Uterus (tissue), 4 donors: ENCODE measurements around the gene UGT1A1. TPM values are rescaled to one million over a fixed set of nuclear protein-coding genes. Genes with fewer than 3 reads are reported as not detected.

Experiments
- DNase-seq, 2 donors: peaks; one replicate each; pipeline ENCODE4 v3.0.0-alpha.2; 2019 to 2020
- H3K27ac ChIP-seq, 2 donors: fragments of 200-600 bp; sonication (generic); 1 replicate in 1 of 2; 2 replicates in 1 of 2; pipeline ENCODE4 v1.5.1; 2016 to 2018
- H3K27me3 ChIP-seq, 2 donors: fragments of 200-600 bp; sonication (generic); one replicate each; pipeline ENCODE4 v1.5.1; 2018 to 2019; ENCODE audit warnings: control low read depth in 1 of 2
- H3K36me3 ChIP-seq, 2 donors: fragments of 200-600 bp; sonication (generic); one replicate each; pipeline ENCODE4 v1.5.1; 2019; ENCODE audit warnings: control low read depth in 1 of 2
- H3K4me1 ChIP-seq, 2 donors: fragments of 200-600 bp; sonication (generic); one replicate each; pipeline ENCODE4 v1.5.1; 2018 to 2019; ENCODE audit warnings: control low read depth in 1 of 2
- H3K4me3 ChIP-seq, 2 donors: fragments of 200-600 bp; sonication (generic); 1 replicate in 1 of 2; 2 replicates in 1 of 2; pipeline ENCODE4 v1.5.1; 2018 to 2019; ENCODE audit warnings: mild to moderate bottlenecking in 1 of 2
- H3K9me3 ChIP-seq, 2 donors: fragments of 200-600 bp; sonication (generic); one replicate each; pipeline ENCODE4 v1.5.1; 2019; ENCODE audit warnings: control low read depth in 1 of 2
- CTCF ChIP-seq, 4 experiments: fragments of 200-600 bp in 2 of 4; fragments of 450-650 bp in 2 of 4; sonication (generic) in 2 of 4; IDR thresholded peaks; one replicate each; pipeline ENCODE4 v1.5.1; 2016 to 2019; ENCODE audit warnings: antibody characterized with exemption in 4 of 4, mild to moderate bottlenecking in 2 of 4, moderate library complexity in 1 of 4
- POLR2A ChIP-seq, 2 donors: fragments of 450-650 bp; IDR thresholded peaks; one replicate each; pipeline ENCODE4 v1.6.1; 2016; ENCODE audit warnings: antibody characterized with exemption in 2 of 2, mild to moderate bottlenecking in 1 of 2, moderate library complexity in 1 of 2
- intact Hi-C: fragments of 100-400 bp; cut with DNase I; formaldehyde crosslinking; loops from one replicate; pipeline ENCODE4 v1.15.1; 2023; ENCODE audit warnings: low total_unique reads
- total RNA-seq, 4 donors: library from RNA; depleted of rRNA in 3 of 4; stranded (reverse); fragments of >200 nt in 3 of 4; gene quantifications; one replicate each; pipeline versions ENCODE4 v1.1.0 to v1.2.4, GENCODE V29; 2014 to 2023
- donor health status: DM: yes; HTN: yes; CAD: no.

Gene UGT1A1
- total RNA-seq, 4 donors from 2014 or later = not detected

GRCh38 chr2:233793465-233794127 lies 33.5 kb downstream of the UGT1A1 start:
- DNase-seq = no peak
- Histone ChIP-seq H3K4me1 (no peaks in the 10 kb centered on the region), H3K9me3 (no peaks in the 10 kb centered on the region), H3K27me3 (no peaks in the 10 kb centered on the region), H3K27ac (no peak overlapping the region), H3K4me3 (no peak overlapping the region), H3K36me3 (no peaks in the 10 kb centered on the region)
- TF ChIP-seq POLR2A (IDR thresholded peaks at IDR 0.05) (no peak), CTCF (IDR thresholded peaks at IDR 0.05) (no peak)
- intact Hi-C loops = no loop called here

GRCh38 chr2:233794128-233794658 lies 34.1 kb downstream of the UGT1A1 start:
- no peaks in the 10 kb centered on the region for H3K36me3 ChIP-seq
- H3K4me1 ChIP-seq = no peaks in the 10 kb centered on the region
- intact Hi-C loops = no loop called here
- no peak for DNase-seq
- H3K27ac ChIP-seq = no peak overlapping the region
- no peaks in the 10 kb centered on the region for H3K9me3 ChIP-seq
- no peak overlapping the region for H3K4me3 ChIP-seq
- no peak for TF ChIP-seq POLR2A (IDR thresholded peaks at IDR 0.05)
- no peak for TF ChIP-seq CTCF (IDR thresholded peaks at IDR 0.05)
- no peaks in the 10 kb centered on the region for H3K27me3 ChIP-seq

- H3K4me1 ChIP-seq = no peaks in the 10 kb centered on the region
- H3K9me3 ChIP-seq = no peaks in the 10 kb centered on the region
- no peak for TF ChIP-seq CTCF (IDR thresholded peaks at IDR 0.05)
- TF ChIP-seq POLR2A (IDR thresholded peaks at IDR 0.05) = no peak
- no peak overlapping the region for H3K27ac ChIP-seq
- intact Hi-C loops = no loop called here
- H3K36me3 ChIP-seq = no peaks in the 10 kb centered on the region
- DNase-seq = no peak
- no peak overlapping the region for H3K4me3 ChIP-seq
- no peaks in the 10 kb centered on the region for H3K27me3 ChIP-seq
Measured at GRCh38 chr2:233795735-233796171, 35.7 kb downstream of the UGT1A1 start.

- intact Hi-C loops = no loop called here
- Histone ChIP-seq H3K27me3 (no peaks in the 10 kb centered on the region), H3K4me1 (no peaks in the 10 kb centered on the region), H3K4me3 (no peak overlapping the region), H3K36me3 (no peaks in the 10 kb centered on the region), H3K27ac (no peak overlapping the region), H3K9me3 (no peaks in the 10 kb centered on the region)
- no peak for DNase-seq
- no peak for TF ChIP-seq POLR2A (IDR thresholded peaks at IDR 0.05)
- no peak for TF ChIP-seq CTCF (IDR thresholded peaks at IDR 0.05)
Measured at GRCh38 chr2:233796254-233796653, 36.2 kb downstream of the UGT1A1 start.

- Histone ChIP-seq H3K4me1 (no peaks in the 10 kb centered on the region), H3K36me3 (no peaks in the 10 kb centered on the region), H3K4me3 (no peak overlapping the region), H3K27ac (no peak overlapping the region), H3K9me3 (no peaks in the 10 kb centered on the region), H3K27me3 (no peaks in the 10 kb centered on the region)
- intact Hi-C loops = no loop called here
- TF ChIP-seq POLR2A (IDR thresholded peaks at IDR 0.05) (no peak), CTCF (IDR thresholded peaks at IDR 0.05) (no peak)
- no peak for DNase-seq
Measured at GRCh38 chr2:233798335-233799086, 38.4 kb downstream of the UGT1A1 start.
